T-cell (primary cell): ENCODE results near the gene WDR88. TPM values are rescaled to one million over a fixed set of nuclear protein-coding genes. Genes with fewer than 3 reads are reported as not detected.

Experiments used
- ATAC-seq, 4 experiments: fragments of 200-7000 bp in 3 of 4; fragments of 150-1000 bp in 1 of 4; cut with Tn5 transposase; replicated peaks in 1 of 4; 1 replicate in 3 of 4; 2 replicates in 1 of 4; pipeline ENCODE4 v1.10.0; 2021; ENCODE audit warnings: moderate library complexity in 3 of 4, mild to moderate bottlenecking in 2 of 4, moderate number of reproducible peaks in 1 of 4
- CTCF ChIA-PET, 2 donors: fragments of 300-600 bp; sonication (Branson Sonifier 250); formaldehyde crosslinking; loops; one replicate each; lab custom pipeline; 2022; ENCODE audit warnings: antibody characterized with exemption in 2 of 2; lab: Charles Lee
- POLR2A ChIA-PET, 2 donors: fragments of 300-600 bp; sonication (Branson Sonifier 250); formaldehyde crosslinking; loops; one replicate each; lab custom pipeline; 2022; ENCODE audit warnings: antibody characterized with exemption in 2 of 2; lab: Charles Lee
- DNase-seq, 35 experiments: peaks; one replicate each; pipeline versions ENCODE4 v3.0.0 to v3.0.0-alpha.2; 2013 to 2023
- H3K27ac ChIP-seq: one replicate; pipeline ENCODE4 v1.5.1; 2013; ENCODE audit warnings: low read length
- H3K27me3 ChIP-seq, 2 experiments: replicated peaks in 1 of 2; 1 replicate in 1 of 2; 2 replicates in 1 of 2; pipeline versions ENCODE4 v1.6.1 to v1.7.0; 2013; ENCODE audit warnings: low read length in 1 of 2, mixed read lengths in 1 of 2; ENCODE audit not compliant: control insufficient read depth in 2 of 2, insufficient read depth in 2 of 2; ENCODE audit errors: extremely low read depth in 1 of 2
- H3K36me3 ChIP-seq, 2 donors: 1 replicate in 1 of 2; 2 replicates in 1 of 2; pipeline versions ENCODE4 v1.6.1 to v1.7.0; 2013; ENCODE audit warnings: low read length in 1 of 2; ENCODE audit not compliant: control insufficient read depth in 2 of 2, insufficient read depth in 1 of 2; ENCODE audit errors: extremely low read depth in 1 of 2
- H3K4me1 ChIP-seq, 2 experiments: 1 replicate in 1 of 2; 2 replicates in 1 of 2; pipeline versions ENCODE4 v1.6.1 to v1.7.0; 2013; ENCODE audit warnings: low read length in 2 of 2, mixed read lengths in 1 of 2; ENCODE audit not compliant: insufficient read depth in 2 of 2, control insufficient read depth in 1 of 2; ENCODE audit errors: extremely low read depth in 1 of 2
- H3K4me3 ChIP-seq, 2 donors: 1 replicate in 1 of 2; 2 replicates in 1 of 2; pipeline versions ENCODE4 v1.5.1 to v1.7.0; 2013; ENCODE audit warnings: mild to moderate bottlenecking in 2 of 2, low read length in 1 of 2, moderate library complexity in 1 of 2; ENCODE audit not compliant: control insufficient read depth in 1 of 2; ENCODE audit errors: extremely low read depth in 1 of 2
- H3K9me3 ChIP-seq: 2 replicates; pipeline ENCODE4 v1.7.0; 2013
- H3K27ac Mint-ChIP-seq, 2 donors: one replicate each; pipeline ENCODE4 v1.8.0; 2020 to 2021; ENCODE audit warnings: mild to moderate bottlenecking in 2 of 2, mixed read lengths in 2 of 2
- H3K27me3 Mint-ChIP-seq, 2 donors: one replicate each; pipeline ENCODE4 v1.8.0; 2021 to 2022; ENCODE audit warnings: mixed read lengths in 2 of 2
- H3K36me3 Mint-ChIP-seq: one replicate; pipeline ENCODE4 v1.8.0; 2021; ENCODE audit warnings: mixed read lengths
- H3K4me1 Mint-ChIP-seq, 3 donors: one replicate each; pipeline ENCODE4 v1.8.0; 2020 to 2022; ENCODE audit warnings: mixed read lengths in 3 of 3, mild to moderate bottlenecking in 1 of 3
- H3K4me3 Mint-ChIP-seq, 3 donors: one replicate each; pipeline ENCODE4 v1.8.0; 2020 to 2022; ENCODE audit warnings: mild to moderate bottlenecking in 3 of 3, mixed read lengths in 3 of 3, moderate library complexity in 3 of 3
- H3K9me3 Mint-ChIP-seq, 3 donors: one replicate each; pipeline ENCODE4 v1.8.0; 2020 to 2022; ENCODE audit warnings: mixed read lengths in 3 of 3
- WGBS: methylation state at CpG from one replicate; pipeline ENCODE4 v1.1.5; 2013; ENCODE audit warnings: missing lambda C conversion rate; ENCODE audit not compliant: insufficient coverage; 5-methylcytosine and 5-hydroxymethylcytosine counted together
- total RNA-seq, 35 experiments: library from RNA in 6 of 35; stranded (reverse) in 6 of 35; fragments of 120-200 nt in 1 of 35; gene quantifications; one replicate each; pipeline versions ENCODE4 v1.2.1 to v1.2.4 and lab custom pipeline; 2013 to 2026

Gene WDR88
- total RNA-seq, 5 donors from 2014 or later (not counting 1 experiment from before 2014, with no cell fraction given): 0.20 to 0.56 TPM; not detected in 3

DNA sequence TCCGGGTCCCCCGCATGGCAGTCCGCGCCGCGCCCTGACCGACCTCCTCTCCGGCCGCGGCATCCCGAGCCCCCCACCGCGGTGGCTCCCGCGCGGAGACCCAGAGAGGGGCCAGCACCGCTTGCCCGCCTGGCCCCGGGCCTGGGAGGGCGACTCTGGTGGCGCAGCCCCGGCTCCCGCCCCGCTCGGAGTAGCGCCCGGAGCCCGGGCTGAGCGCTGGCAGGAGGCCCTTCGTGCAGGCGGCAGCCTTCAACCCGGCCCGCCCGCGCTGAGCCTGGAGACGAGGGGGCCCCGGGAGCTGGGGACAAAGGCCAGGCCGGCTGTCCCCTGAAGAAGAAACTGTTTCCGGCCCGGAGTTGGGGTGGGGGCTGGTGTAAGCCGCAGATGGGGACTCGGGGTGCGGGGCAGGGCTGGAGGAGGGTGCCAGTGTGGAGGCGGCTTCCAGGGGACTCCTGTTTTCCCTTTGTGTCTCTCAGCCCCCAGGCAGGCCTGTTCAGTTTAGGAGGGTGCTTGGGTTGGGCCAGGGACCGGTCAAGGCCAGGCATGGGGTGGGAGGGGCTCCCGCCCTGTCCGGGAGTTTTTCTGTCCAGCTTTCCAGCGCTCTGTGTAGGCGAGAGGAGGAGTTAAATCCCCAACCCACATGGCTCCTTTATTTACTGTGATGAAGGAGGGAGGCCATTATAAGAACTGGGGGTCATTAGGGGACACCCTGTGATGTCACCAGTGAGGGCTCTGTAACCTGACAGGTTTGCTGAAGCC, 63.2 kb downstream of the WDR88 start:
- Mint-ChIP-seq H3K9me3 (no peaks in the 10 kb centered on the region), H3K4me1 (peaks cover 0 to 6% (median 4%) of the 10 kb centered on the region in 3 donors)
- WGBS: 5% methylated on average over 38 of the region's 49 CpGs

DNA sequence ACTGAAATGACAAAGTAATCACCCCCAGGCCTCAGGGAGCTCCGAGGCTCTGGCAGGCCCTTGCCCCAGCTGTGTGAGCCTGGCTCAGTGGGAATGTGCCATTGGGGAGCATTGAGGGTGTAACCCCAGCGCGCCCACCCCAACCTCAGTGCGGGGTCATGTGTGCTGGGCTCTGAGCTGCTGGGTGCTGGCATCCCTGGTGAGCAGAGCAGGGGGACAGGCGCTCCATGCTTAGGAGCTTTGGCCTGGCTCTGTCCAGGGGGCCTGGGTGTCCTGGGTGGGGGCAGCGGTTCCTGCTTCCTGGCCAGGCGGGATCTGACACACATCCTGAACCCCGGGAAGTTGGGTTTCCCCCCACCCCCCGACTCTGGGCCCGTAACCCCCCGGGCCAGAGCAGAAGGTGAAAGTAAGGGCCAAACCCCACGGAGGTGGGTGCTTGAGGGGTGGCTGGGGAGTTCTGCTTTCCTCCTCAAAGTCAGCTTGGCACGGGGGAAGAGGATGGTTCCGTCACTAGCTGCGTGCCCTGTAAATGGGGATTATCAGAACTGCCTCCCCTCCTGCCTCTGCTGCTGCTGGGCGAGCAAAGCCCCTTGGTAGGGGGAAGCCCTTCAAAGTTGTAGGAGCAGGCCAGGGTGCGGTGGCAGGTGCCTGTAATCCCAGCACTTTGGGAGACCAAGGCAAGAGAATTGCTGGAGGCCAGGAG, 63.9 kb downstream of the WDR88 start:
- no peaks in the 10 kb centered on the region for H3K36me3 Mint-ChIP-seq
- 89% methylated on average over 7 of the region's 17 CpGs for WGBS
- H3K4me3 Mint-ChIP-seq: peak overlapping the region in 1 of 3 donors; percentile 53
- H3K4me1 ChIP-seq: peaks cover 0 to 4% of the 10 kb centered on the region in 2 experiments
- H3K27ac Mint-ChIP-seq: no peak overlapping the region
- ChIA-PET CTCF (no interaction called here), POLR2A (no interaction called here)
- no peaks in the 10 kb centered on the region for H3K36me3 ChIP-seq
- H3K27ac ChIP-seq: no peak overlapping the region
- H3K27me3 Mint-ChIP-seq: peaks cover 33 to 48% of the 10 kb centered on the region in 2 donors
- H3K9me3 ChIP-seq: no peaks in the 10 kb centered on the region
- DNase-seq: no peak
- H3K9me3 Mint-ChIP-seq: no peaks in the 10 kb centered on the region
- H3K4me1 Mint-ChIP-seq: peaks cover 0 to 6% (median 4%) of the 10 kb centered on the region in 3 donors
- no peak overlapping the region for H3K4me3 ChIP-seq
- no peak for ATAC-seq
- H3K27me3 ChIP-seq: peaks cover 0 to 51% of the 10 kb centered on the region in 2 experiments

More for the DNA sequence above, 63.2 kb downstream of the WDR88 start:
- no peak for DNase-seq
- POLR2A ChIA-PET: no interaction called here
- Histone ChIP-seq H3K36me3 (no peaks in the 10 kb centered on the region), H3K4me3 (no peak overlapping the region), H3K4me1 (peaks cover 0 to 4% of the 10 kb centered on the region in 2 experiments), H3K27ac (no peak overlapping the region), H3K27me3 (peaks cover 0 to 57% of the 10 kb centered on the region in 2 experiments), H3K9me3 (no peaks in the 10 kb centered on the region)
- CTCF ChIA-PET: no interaction called here
- Mint-ChIP-seq H3K36me3 (no peaks in the 10 kb centered on the region), H3K27me3 (peaks cover 41 to 53% of the 10 kb centered on the region in 2 donors), H3K27ac (no peak overlapping the region), H3K4me3 (peak overlapping the region in 2 of 3 donors; percentile 31 to 53)
- peak in 1 of 4 experiments; percentile 10 for ATAC-seq

DNA sequence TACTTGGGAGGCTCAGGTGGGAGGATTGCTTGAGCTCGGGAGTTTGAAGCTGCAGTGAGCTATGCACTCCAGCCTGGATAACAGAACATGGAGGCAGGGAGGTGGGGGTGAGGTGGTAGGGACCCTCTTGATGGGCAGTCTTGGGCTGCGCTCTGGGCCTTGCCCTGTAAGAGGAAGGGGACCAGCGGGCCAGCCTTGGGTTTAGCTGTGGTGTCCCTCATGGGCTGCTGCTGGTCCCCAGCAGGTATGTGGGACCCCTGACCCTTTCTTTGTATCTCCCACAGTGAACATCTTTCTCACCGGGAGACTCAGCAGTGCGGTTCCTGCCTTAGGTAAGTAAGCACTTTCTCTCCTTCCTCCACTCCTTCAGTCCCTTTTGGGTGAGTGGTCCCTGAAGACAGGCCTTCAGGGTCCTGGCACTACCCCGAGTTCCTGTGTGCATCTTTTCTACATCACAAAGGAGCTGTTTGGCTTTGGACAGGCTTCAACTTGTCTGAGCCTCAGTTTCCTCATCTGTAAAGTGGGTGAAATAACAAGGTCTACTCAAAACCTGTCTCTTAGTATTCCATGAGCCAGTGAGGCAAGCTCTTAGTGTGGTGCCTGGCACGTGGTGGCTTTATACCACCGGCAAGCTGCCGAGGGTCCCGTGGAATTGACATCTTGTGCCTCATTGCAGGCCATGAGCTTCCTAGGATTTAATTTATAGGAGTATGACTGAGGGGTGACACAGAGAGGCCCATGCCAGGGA, 64.7 kb downstream of the WDR88 start:
- Histone ChIP-seq H3K9me3 (no peaks in the 10 kb centered on the region), H3K36me3 (no peaks in the 10 kb centered on the region), H3K27ac (no peak overlapping the region), H3K4me3 (no peak overlapping the region), H3K4me1 (peaks cover 0 to 4% of the 10 kb centered on the region in 2 experiments), H3K27me3 (peaks cover 0 to 53% of the 10 kb centered on the region in 2 experiments)
- WGBS: 93% methylated on average over 7 of the region's 10 CpGs
- H3K27ac Mint-ChIP-seq: no peak overlapping the region
- ChIA-PET POLR2A (no interaction called here), CTCF (no interaction called here)
- ATAC-seq: no peak
- H3K4me3 Mint-ChIP-seq: no peak overlapping the region
- H3K36me3 Mint-ChIP-seq: no peaks in the 10 kb centered on the region
- DNase-seq: no peak
- H3K27me3 Mint-ChIP-seq: peaks cover 34 to 44% of the 10 kb centered on the region in 2 donors
- H3K9me3 Mint-ChIP-seq: no peaks in the 10 kb centered on the region
- H3K4me1 Mint-ChIP-seq: peaks cover 0 to 6% (median 4%) of the 10 kb centered on the region in 3 donors

DNA sequence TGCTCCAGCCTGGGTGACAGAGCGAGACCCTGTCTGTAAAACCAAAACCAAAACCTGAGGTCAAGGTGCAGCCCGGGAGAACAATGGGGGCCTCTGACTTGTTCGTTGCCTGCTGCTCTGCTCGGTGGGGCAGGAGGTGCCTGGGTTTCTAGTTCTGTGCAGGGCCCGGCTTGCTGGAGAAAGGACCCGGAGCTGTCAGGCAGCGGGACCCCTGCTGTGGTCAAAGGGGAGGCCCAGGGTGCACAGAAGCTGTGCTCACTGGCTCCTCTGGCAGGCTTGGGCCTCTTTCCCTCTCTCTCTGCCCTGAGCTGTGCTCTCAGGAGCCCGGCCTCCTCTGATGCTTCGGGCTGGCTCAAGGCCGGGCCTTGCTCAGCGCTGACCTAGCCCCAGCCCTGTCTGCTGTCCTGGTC, 65.7 kb downstream of the WDR88 start:
- no peaks in the 10 kb centered on the region for H3K9me3 Mint-ChIP-seq
- no peak overlapping the region for H3K27ac ChIP-seq
- ChIA-PET POLR2A (no interaction called here), CTCF (no interaction called here)
- DNase-seq (no peak), ATAC-seq (no peak)
- no peaks in the 10 kb centered on the region for H3K36me3 ChIP-seq
- no peaks in the 10 kb centered on the region for H3K9me3 ChIP-seq
- H3K4me3 Mint-ChIP-seq: no peak overlapping the region
- H3K36me3 Mint-ChIP-seq: no peaks in the 10 kb centered on the region
- H3K4me3 ChIP-seq: no peak overlapping the region
- H3K4me1 Mint-ChIP-seq: peaks cover 0 to 6% (median 4%) of the 10 kb centered on the region in 3 donors
- peaks cover 25 to 34% of the 10 kb centered on the region in 2 donors for H3K27me3 Mint-ChIP-seq
- H3K4me1 ChIP-seq: peaks cover 0 to 4% of the 10 kb centered on the region in 2 experiments
- peaks cover 0 to 49% of the 10 kb centered on the region in 2 experiments for H3K27me3 ChIP-seq
- H3K27ac Mint-ChIP-seq: no peak overlapping the region
- WGBS: 74% methylated on average over 9 of the region's 11 CpGs

DNA sequence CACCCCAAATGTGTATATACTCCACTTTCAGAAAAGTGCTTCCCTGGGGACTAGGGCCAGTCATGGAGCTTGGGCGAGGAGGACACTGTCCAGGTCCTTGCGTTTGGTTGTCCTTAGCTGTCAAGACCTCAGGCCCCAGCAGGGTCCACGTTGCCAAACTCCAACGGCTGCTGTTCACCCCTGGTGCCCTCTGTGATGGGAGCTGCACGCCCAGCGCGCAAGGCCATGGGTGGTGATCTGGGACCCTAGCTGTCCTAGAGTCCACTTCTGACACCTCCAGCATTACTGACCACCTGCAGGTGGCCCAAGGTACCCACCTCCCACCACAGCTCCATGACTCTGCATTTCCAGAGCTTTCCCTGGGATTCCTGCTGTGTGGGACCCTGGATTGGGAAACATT, 66.3 kb downstream of the WDR88 start:
- WGBS: 83% methylated on average over 7 of the region's 7 CpGs
- CTCF ChIA-PET: no interaction called here

More for the DNA sequence above, 66.3 kb downstream of the WDR88 start:
- H3K4me1 ChIP-seq: peaks cover 0 to 4% of the 10 kb centered on the region in 2 experiments
- H3K4me3 ChIP-seq: no peak overlapping the region
- Mint-ChIP-seq H3K4me3 (no peak overlapping the region), H3K36me3 (no peaks in the 10 kb centered on the region), H3K9me3 (no peaks in the 10 kb centered on the region), H3K4me1 (peaks cover 0 to 4% (median 4%) of the 10 kb centered on the region in 3 donors), H3K27ac (no peak overlapping the region), H3K27me3 (peaks cover 19 to 28% of the 10 kb centered on the region in 2 donors)
- no peaks in the 10 kb centered on the region for H3K9me3 ChIP-seq
- H3K27ac ChIP-seq: no peak overlapping the region
- peaks cover 0 to 44% of the 10 kb centered on the region in 2 experiments for H3K27me3 ChIP-seq
- ATAC-seq (no peak), DNase-seq (no peak)
- H3K36me3 ChIP-seq: no peaks in the 10 kb centered on the region
- POLR2A ChIA-PET: no interaction called here
